Astrocyte of the cerebellum (primary cell): ENCODE results near the gene CREB3L1.

Experiments
- DNase-seq: peaks from one replicate; pipeline ENCODE4 v3.0.0-alpha.2; 2011; ENCODE audit warnings: low read depth
- H3K4me3 ChIP-seq: 2 replicates; pipeline ENCODE4 v1.5.1; 2011; ENCODE audit warnings: mild to moderate bottlenecking, low read depth, low read length, moderate library complexity
- in situ Hi-C: cut with HindIII; loops from 2 replicates; pipeline ENCODE4 v1.10.0; 2017; ENCODE audit warnings: low sequenced_read_pairs
- TF ChIP-seq, protein P1 (sequence below): IDR thresholded peaks from 2 replicates; pipeline ENCODE4 v1.5.1; 2012; ENCODE audit warnings: low read length, low read depth, moderate library complexity, mild to moderate bottlenecking; ENCODE audit errors: missing control alignments

The CREB3L1 gene

DNA sequence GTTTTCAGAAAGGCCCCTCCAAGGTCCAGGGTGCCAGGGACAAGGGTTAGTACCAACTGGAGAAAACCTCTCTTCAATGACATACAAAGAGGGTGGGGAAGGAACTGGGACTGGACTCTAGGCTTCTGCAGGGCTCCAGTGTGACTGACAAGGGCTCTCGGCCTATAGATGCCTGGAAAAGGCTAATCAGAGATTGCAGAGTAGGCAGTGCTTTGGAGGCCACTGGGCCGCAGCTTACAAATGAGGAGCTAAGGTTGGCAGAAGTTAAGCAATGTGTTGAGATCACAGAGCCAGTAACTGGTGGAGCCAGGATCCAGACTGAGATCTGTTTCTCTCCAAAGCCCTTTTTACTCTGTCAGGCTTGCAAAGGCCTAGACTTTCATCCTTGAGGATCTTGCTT is 62.4 kb downstream of the CREB3L1 start:
- DNase-seq: no peak
- TF ChIP-seq, protein P1, sequence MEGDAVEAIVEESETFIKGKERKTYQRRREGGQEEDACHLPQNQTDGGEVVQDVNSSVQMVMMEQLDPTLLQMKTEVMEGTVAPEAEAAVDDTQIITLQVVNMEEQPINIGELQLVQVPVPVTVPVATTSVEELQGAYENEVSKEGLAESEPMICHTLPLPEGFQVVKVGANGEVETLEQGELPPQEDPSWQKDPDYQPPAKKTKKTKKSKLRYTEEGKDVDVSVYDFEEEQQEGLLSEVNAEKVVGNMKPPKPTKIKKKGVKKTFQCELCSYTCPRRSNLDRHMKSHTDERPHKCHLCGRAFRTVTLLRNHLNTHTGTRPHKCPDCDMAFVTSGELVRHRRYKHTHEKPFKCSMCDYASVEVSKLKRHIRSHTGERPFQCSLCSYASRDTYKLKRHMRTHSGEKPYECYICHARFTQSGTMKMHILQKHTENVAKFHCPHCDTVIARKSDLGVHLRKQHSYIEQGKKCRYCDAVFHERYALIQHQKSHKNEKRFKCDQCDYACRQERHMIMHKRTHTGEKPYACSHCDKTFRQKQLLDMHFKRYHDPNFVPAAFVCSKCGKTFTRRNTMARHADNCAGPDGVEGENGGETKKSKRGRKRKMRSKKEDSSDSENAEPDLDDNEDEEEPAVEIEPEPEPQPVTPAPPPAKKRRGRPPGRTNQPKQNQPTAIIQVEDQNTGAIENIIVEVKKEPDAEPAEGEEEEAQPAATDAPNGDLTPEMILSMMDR: no peak
- H3K4me3 ChIP-seq: no peak overlapping the region
- in situ Hi-C loops: no loop called here

DNA sequence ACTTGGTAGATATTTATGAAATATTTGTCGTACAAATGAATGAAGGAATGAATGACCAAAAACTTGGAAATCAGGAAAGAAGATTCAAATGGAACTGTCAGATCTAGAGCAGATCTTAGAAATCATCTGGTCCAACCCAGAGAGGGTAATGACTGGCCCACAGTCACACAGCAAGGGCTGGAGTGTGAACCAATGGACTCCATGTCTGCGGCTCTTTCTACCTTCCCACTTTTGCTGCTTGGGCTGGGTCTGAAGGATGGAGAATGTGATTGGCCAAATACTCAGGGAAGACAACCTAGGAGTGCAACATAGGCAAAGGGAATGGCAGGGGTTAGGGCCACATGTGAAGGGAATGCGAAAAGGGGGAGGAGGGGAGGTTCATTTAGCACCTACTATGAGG is 64.0 kb downstream of the CREB3L1 start:
- no peak for DNase-seq
- no peak overlapping the region for H3K4me3 ChIP-seq
- TF ChIP-seq, protein P1: no peak
- in situ Hi-C loops: no loop called here

DNA sequence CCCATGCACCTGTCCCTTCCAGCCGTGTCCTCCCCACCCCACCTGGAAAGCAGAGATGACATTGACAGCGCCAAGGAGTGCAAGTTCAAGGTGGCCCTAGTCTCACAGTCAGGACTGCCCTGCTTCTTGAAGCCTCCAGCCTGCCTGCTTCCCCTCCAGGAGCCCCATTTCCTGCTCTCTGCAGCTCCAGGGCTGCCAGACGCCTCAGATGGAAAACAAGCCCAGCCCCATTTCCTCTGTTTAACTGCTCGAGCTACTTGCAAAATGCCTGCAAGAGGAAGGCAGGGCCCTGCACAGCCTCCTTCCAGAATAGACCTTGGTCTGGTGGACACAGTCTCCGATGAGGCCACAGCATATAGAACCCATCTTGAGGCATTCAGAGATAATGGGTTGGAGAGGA is 64.8 kb downstream of the CREB3L1 start:
- H3K4me3 ChIP-seq: no peak overlapping the region
- no peak for DNase-seq
- in situ Hi-C loops: no loop called here
- TF ChIP-seq, protein P1: no peak

DNA sequence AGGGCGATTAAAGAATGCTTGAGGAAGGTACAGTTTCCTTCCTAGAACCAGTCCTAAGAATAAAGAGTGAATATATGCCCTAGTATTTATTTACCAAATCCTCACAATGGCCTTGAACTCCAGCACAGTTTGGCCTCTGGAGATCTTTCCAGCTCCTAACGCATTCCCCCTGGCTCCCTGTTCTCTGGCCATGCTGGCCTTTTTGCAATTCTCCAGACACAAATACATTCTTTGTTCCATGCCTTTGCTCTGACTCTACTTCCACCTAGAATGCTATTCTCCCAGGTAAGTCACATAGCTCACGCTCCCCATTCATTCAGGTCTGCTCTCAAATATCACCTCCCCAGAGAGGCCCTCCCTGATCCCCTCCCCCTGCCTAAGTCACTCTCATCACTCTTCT is 66.1 kb downstream of the CREB3L1 start:
- in situ Hi-C loops: no loop called here
- H3K4me3 ChIP-seq: no peak overlapping the region
- TF ChIP-seq, protein P1: no peak
- no peak for DNase-seq

DNA sequence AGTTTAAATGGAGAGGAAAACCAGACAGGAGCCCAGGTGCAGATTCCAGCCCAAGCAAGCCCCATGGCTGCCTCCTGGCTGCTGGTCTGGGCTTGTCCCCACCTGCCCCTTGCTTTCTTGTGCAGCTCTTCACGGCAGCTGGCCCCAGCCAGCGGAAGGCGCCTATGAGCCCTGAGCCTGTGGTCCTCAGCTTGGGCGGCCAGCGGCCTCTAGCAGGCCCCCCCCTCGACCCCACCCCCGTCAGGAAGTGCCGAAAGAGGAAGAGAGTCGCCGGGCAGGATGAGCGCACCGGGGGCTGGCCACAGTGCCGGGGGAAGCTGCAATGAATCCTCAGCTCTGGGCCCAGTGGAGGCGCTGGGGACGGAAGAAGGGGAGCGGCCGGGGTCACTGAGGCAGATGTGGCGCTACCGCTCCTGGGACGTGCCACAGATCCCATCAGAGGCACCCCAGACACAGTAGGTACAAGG is 67.7 kb downstream of the CREB3L1 start:
- in situ Hi-C loops: no loop called here
- DNase-seq: no peak
- TF ChIP-seq, protein P1: no peak
- H3K4me3 ChIP-seq: no peak overlapping the region

DNA sequence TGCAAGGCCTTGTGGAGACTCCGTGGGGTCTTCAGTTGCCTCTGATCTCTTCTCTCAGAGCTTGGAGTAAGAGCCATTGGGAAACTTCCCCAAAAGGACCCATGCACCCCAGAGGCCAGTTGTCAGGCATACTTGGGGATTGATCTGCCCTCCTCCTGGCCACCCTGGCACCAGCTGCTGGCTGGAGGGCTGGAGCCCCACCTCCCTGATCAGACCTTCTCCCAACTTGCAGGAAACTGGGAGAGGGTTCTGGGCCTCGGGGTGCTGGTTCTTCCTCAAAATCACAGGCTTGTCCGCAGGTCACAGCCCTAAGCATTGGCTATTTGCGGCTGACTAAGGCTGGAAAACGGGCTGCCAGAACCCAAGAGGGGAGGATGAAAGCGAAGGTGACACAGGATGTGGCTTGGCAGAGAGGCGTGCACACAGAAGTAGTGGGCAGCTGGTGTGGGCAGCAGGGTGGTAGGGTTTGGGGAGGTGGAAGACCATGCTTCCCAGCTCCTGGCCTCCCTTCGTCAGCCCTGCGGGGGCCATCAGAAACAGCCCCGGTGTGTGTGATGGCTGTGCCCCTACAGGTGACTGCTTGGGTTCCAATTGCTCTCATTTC is 68.5 kb downstream of the CREB3L1 start:
- TF ChIP-seq, protein P1: no peak
- in situ Hi-C loops: no loop called here
- DNase-seq: no peak
- H3K4me3 ChIP-seq: no peak overlapping the region
